GM23338 (cell line): ENCODE results near the gene SLC34A3. TPM values are rescaled to one million over a fixed set of nuclear protein-coding genes. Genes with fewer than 3 reads are reported as not detected.

Experiments used
- ATAC-seq: fragments of 200-7000 bp; cut with Tn5 transposase; 3 replicates; pipeline ENCODE4 v1.9.1; 2020
- DNase-seq: peaks from one replicate; pipeline ENCODE4 v3.0.0-alpha.2; 2015; ENCODE audit warnings: low spot score
- H2AFZ ChIP-seq: fragments of 200-600 bp; sonication (generic); 2 replicates; pipeline ENCODE4 v1.8.0; 2016; ENCODE audit warnings: antibody characterized with exemption, mild to moderate bottlenecking, moderate library complexity
- H3F3A ChIP-seq: fragments of 200-600 bp; sonication (generic); replicated peaks from 2 replicates; pipeline ENCODE4 v1.8.0; 2017; ENCODE audit warnings: antibody characterized with exemption, mixed run types, low read depth
- H3K27ac ChIP-seq: fragments of 200-600 bp; sonication (generic); 2 replicates; pipeline ENCODE4 v1.6.1; 2016; ENCODE audit warnings: low read depth
- H3K27me3 ChIP-seq: fragments of 200-600 bp; sonication (generic); 2 replicates; pipeline ENCODE4 v1.8.0; 2016; ENCODE audit warnings: mild to moderate bottlenecking, mixed run types, moderate library complexity; ENCODE audit not compliant: insufficient read depth
- H3K36me3 ChIP-seq: fragments of 200-600 bp; sonication (generic); 2 replicates; pipeline ENCODE4 v1.8.0; 2016; ENCODE audit warnings: mild to moderate bottlenecking; ENCODE audit not compliant: insufficient read depth
- H3K4me1 ChIP-seq: fragments of 200-600 bp; sonication (generic); 2 replicates; pipeline ENCODE4 v1.8.0; 2016; ENCODE audit warnings: mild to moderate bottlenecking, moderate library complexity; ENCODE audit not compliant: insufficient read depth
- H3K4me2 ChIP-seq: fragments of 200-600 bp; sonication (generic); 2 replicates; pipeline ENCODE4 v1.7.1; 2017; ENCODE audit warnings: mixed run types
- H3K4me3 ChIP-seq: fragments of 200-600 bp; sonication (generic); 2 replicates; pipeline ENCODE4 v1.6.1; 2016; ENCODE audit warnings: mixed run types
- H3K79me2 ChIP-seq: fragments of 200-600 bp; sonication (generic); replicated peaks from 2 replicates; pipeline ENCODE4 v1.8.0; 2017; ENCODE audit warnings: mild to moderate bottlenecking; ENCODE audit not compliant: insufficient read depth
- H3K9me2 ChIP-seq: fragments of 200-600 bp; sonication (generic); 2 replicates; pipeline ENCODE4 v1.8.0; 2017; ENCODE audit not compliant: insufficient read depth
- H4K20me1 ChIP-seq: fragments of 200-600 bp; sonication (generic); replicated peaks from 2 replicates; pipeline ENCODE4 v1.8.0; 2017; ENCODE audit warnings: mild to moderate bottlenecking; ENCODE audit not compliant: insufficient read depth
- H3K27ac Mint-ChIP-seq: 2 replicates; pipeline ENCODE4 v1.8.0; 2020; ENCODE audit warnings: inconsistent platforms, mild to moderate bottlenecking, moderate library complexity, mixed read lengths
- H3K27me3 Mint-ChIP-seq: 3 replicates; pipeline ENCODE4 v1.8.0; 2022; ENCODE audit warnings: low read depth, mild to moderate bottlenecking, moderate library complexity, mixed read lengths, inconsistent platforms; ENCODE audit not compliant: insufficient read depth, poor library complexity
- H3K36me3 Mint-ChIP-seq: 3 replicates; pipeline ENCODE4 v1.8.0; 2021; ENCODE audit warnings: low read depth, mild to moderate bottlenecking, inconsistent platforms, moderate library complexity, mixed read lengths
- H3K4me1 Mint-ChIP-seq: 3 replicates; pipeline ENCODE4 v1.8.0; 2020; ENCODE audit warnings: mild to moderate bottlenecking, inconsistent platforms, mixed read lengths
- H3K4me3 Mint-ChIP-seq: 3 replicates; pipeline ENCODE4 v1.8.0; 2021; ENCODE audit warnings: moderate library complexity, mild to moderate bottlenecking, inconsistent platforms, mixed read lengths
- H3K9me3 Mint-ChIP-seq: 3 replicates; pipeline ENCODE4 v1.8.0; 2020; ENCODE audit warnings: moderate library complexity, mild to moderate bottlenecking, inconsistent platforms, mixed read lengths
- CREB1 ChIP-seq: fragments of 250-450 bp; sonication (Bioruptor Pico); IDR thresholded peaks from 2 replicates; pipeline ENCODE4 v1.5.0; 2020; ENCODE audit warnings: low read depth, mild to moderate bottlenecking, moderate library complexity
- ETS1 ChIP-seq: IDR thresholded peaks from 2 replicates; pipeline ENCODE4 v1.6.1; 2016; ENCODE audit warnings: antibody characterized with exemption
- EZH2 ChIP-seq: fragments of 200-600 bp; sonication (generic); IDR thresholded peaks from one replicate; pipeline ENCODE4 v1.8.0; 2017; ENCODE audit warnings: antibody characterized with exemption, mild to moderate bottlenecking, low read depth; ENCODE audit not compliant: unreplicated experiment
- JUNB ChIP-seq: IDR thresholded peaks from one replicate; pipeline ENCODE4 v1.6.1; 2016; ENCODE audit warnings: antibody characterized with exemption; ENCODE audit not compliant: unreplicated experiment
- NANOG ChIP-seq: IDR thresholded peaks from 2 replicates; pipeline ENCODE4 v1.6.1; 2016; ENCODE audit warnings: antibody characterized with exemption, borderline replicate concordance
- POLR2AphosphoS5 ChIP-seq: IDR thresholded peaks from 2 replicates; pipeline ENCODE4 v1.6.1; 2016; ENCODE audit warnings: antibody characterized with exemption, low read depth
- STAT1 ChIP-seq: IDR thresholded peaks from one replicate; pipeline ENCODE4 v1.6.1; 2016; ENCODE audit warnings: antibody characterized with exemption; ENCODE audit not compliant: unreplicated experiment
- ZNF114 ChIP-seq: fragments of 250-450 bp; sonication (Bioruptor Pico); IDR thresholded peaks from 2 replicates; pipeline ENCODE4 v1.5.0; 2020; ENCODE audit warnings: mild to moderate bottlenecking, moderate library complexity
- ZNF331 ChIP-seq: fragments of 250-450 bp; sonication (Bioruptor Pico); IDR thresholded peaks from 2 replicates; pipeline ENCODE4 v1.5.0; 2020; ENCODE audit warnings: low read depth, mild to moderate bottlenecking, moderate library complexity
- polyA plus RNA-seq: library from polyadenylated mRNA; unstranded; fragments of >200 nt; fragmentation: Nextera tagmentation; extraction: Ambion mirVana; gene quantifications from 2 replicates; pipeline ENCODE4 v1.2.1, GENCODE V29; 2016
- total RNA-seq: library from RNA; depleted of rRNA; stranded (reverse); fragments of >200 nt; shearing (Covaris generic); gene quantifications from 2 replicates; pipeline ENCODE4 v1.2.3, GENCODE V29; 2014

Gene SLC34A3
- total and polyA plus RNA-seq, 2 experiments from 2014 or later, result not detected

DNA sequence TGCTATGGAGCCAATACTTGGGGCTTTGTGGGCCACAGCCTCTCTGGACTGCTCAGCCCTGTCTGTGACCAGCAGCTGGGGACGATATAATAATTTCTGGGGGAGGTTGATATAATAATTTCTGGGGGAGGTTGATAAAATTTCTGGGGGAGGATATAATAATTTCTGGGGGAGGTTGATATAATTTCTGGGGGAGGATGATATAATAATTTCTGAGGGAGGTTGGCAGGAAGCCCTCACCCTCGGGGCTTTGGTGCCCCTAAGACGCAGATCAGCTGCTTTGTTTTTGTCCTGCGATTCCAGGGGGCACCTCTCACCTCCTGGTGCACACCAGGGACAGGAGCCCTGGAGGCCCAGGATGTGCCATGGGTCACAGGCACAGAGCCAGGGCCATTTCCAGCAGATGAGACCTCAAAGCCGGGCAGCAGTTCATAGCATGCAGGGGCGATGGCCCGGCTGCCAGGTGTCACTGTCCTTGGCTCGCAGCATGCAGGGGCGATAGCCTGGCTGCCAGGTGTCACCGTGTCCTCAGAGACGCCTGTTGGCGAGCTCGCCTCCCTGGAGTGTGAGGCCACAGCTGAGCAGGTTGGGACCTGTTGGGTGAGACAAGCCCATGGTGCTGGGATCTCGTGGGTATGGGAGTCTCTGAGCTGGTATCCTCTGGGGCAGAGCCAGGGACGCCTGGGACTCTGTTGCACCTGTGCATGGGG, 43.1 kb downstream of the SLC34A3 start:
- Histone ChIP-seq H3K36me3 (peaks cover 2% of the 10 kb centered on the region; the same call in 1 of the 2 replicates), H3K4me1 (peaks cover 12% of the 10 kb centered on the region), H3K27me3 (0 out of 2 replicates have a peak, but pooled peaks cover under 1% of the 10 kb centered on the region), H3F3A (0 out of 2 replicates have a peak, but pooled peaks cover 2% of the 10 kb centered on the region), H3K79me2 (no peaks in the 10 kb centered on the region), H3K4me2 (no peak overlapping the region), H3K9me2 (no peaks in the 10 kb centered on the region), H4K20me1 (0 out of 2 replicates have a peak, but pooled peaks cover 5% of the 10 kb centered on the region), H3K27ac (no peak overlapping the region), H2AFZ (no peak overlapping the region), H3K4me3 (no peak overlapping the region)
- TF ChIP-seq POLR2AphosphoS5 (no peak), ZNF114 (no peak), EZH2 (no peak), JUNB (no peak), NANOG (no peak)
- H3K27ac Mint-ChIP-seq, result peak overlapping the region; percentile 75
- H3K27me3 Mint-ChIP-seq, result peaks cover 28% of the 10 kb centered on the region
- H3K4me3 Mint-ChIP-seq, result no peak overlapping the region
- DNase-seq, result no peak
- peaks cover 36% of the 10 kb centered on the region for H3K4me1 Mint-ChIP-seq
- no peak for ATAC-seq
- H3K9me3 Mint-ChIP-seq, result no peaks in the 10 kb centered on the region; the same call in 2 of the 3 replicates
- H3K36me3 Mint-ChIP-seq, result peaks cover 21% of the 10 kb centered on the region

- no peaks in the 10 kb centered on the region for H3K36me3 ChIP-seq
- no peak overlapping the region; the same call in 2 of the 3 replicates for H3K4me3 Mint-ChIP-seq
- ATAC-seq (no peak), DNase-seq (no peak)
- peaks cover 12% of the 10 kb centered on the region for H3K4me1 ChIP-seq
- peak overlapping the region; percentile 86 for H3K27ac Mint-ChIP-seq
- no peak overlapping the region for H3K4me2 ChIP-seq
- peaks cover 28% of the 10 kb centered on the region for H3K27me3 Mint-ChIP-seq
- H4K20me1 ChIP-seq, result no peaks in the 10 kb centered on the region
- no peak overlapping the region for H2AFZ ChIP-seq
- H3K4me1 Mint-ChIP-seq, result peaks cover 36% of the 10 kb centered on the region
- H3K79me2 ChIP-seq, result no peaks in the 10 kb centered on the region
- H3K36me3 Mint-ChIP-seq, result peaks cover 9% of the 10 kb centered on the region
- no peaks in the 10 kb centered on the region for H3K9me2 ChIP-seq
- H3K27me3 ChIP-seq, result 0 out of 2 replicates have a peak, but pooled peaks cover 3% of the 10 kb centered on the region
- TF ChIP-seq CREB1 (CRISPR knock-in tag), result no peak
- no peak for TF ChIP-seq NANOG
- no peak for TF ChIP-seq STAT1
- no peak for TF ChIP-seq ETS1
- no peak for TF ChIP-seq ZNF331 (CRISPR knock-in tag)
- no peak for TF ChIP-seq ZNF114
- H3F3A ChIP-seq, result 0 out of 2 replicates have a peak, but pooled peaks cover 13% of the 10 kb centered on the region
- H3K9me3 Mint-ChIP-seq, result no peaks in the 10 kb centered on the region; the same call in 2 of the 3 replicates
- no peak overlapping the region for H3K27ac ChIP-seq
- no peak overlapping the region for H3K4me3 ChIP-seq
Observed at GRCh38 chr9:137275203-137275587, 44.5 kb downstream of the SLC34A3 start.
